HEK293 (cell line): ENCODE data around the gene CNTLN.

Experiments
- CTCF ChIA-PET: fragments of 350-600 bp; formaldehyde crosslinking; extraction: SDS; loops from one replicate; lab custom pipeline; 2021; ENCODE audit warnings: antibody characterized with exemption; lab: Yijun Ruan, JAX
- POLR2A ChIA-PET: fragments of 300-600 bp; formaldehyde crosslinking; extraction: SDS; loops from one replicate; lab custom pipeline; 2020; ENCODE audit warnings: antibody characterized with exemption, inconsistent platforms; lab: Yijun Ruan, JAX
- H3K27ac ChIP-seq: fragments of 200-500 bp; sonication (Bioruptor generic); 2 replicates; pipeline ENCODE4 v1.5.1; 2014; ENCODE audit warnings: low read depth, low read length, control low read depth, inconsistent platforms; ENCODE audit errors: extremely low read depth
- H3K36me3 ChIP-seq, 2 experiments: fragments of 200-500 bp in 1 of 2; sonication (Bioruptor generic) in 1 of 2; 1 replicate in 1 of 2; 2 replicates in 1 of 2; pipeline ENCODE4 v1.5.1; 2014 to 2017; ENCODE audit warnings: inconsistent platforms in 2 of 2, low read length in 2 of 2; ENCODE audit not compliant: control insufficient read depth in 2 of 2, insufficient read depth in 1 of 2
- H3K4me1 ChIP-seq: fragments of 200-500 bp; sonication (Bioruptor generic); 2 replicates; pipeline ENCODE4 v1.5.1; 2014; ENCODE audit warnings: mild to moderate bottlenecking, low read length, inconsistent platforms; ENCODE audit not compliant: control insufficient read depth, insufficient read depth
- H3K4me3 ChIP-seq: 2 replicates; pipeline ENCODE4 v1.5.1; 2011; ENCODE audit warnings: low read depth, mild to moderate bottlenecking, control low read depth, low read length, moderate library complexity
- H3K9me3 ChIP-seq: fragments of 200-500 bp; sonication (Bioruptor generic); 2 replicates; pipeline ENCODE4 v1.5.1; 2014; ENCODE audit warnings: low read depth, low read length, inconsistent platforms; ENCODE audit not compliant: control insufficient read depth, insufficient read depth
- GLIS2 ChIP-seq: fragments of 450-650 bp; formaldehyde crosslinking; IDR thresholded peaks from 2 replicates; pipeline ENCODE4 v1.5.1; 2016; ENCODE audit warnings: missing biosample characterization, missing genetic modification characterization
- PRDM10 ChIP-seq: fragments of 450-650 bp; formaldehyde crosslinking; IDR thresholded peaks from 2 replicates; pipeline ENCODE4 v1.5.1; 2016; ENCODE audit warnings: missing biosample characterization, missing genetic modification characterization
- REST ChIP-seq: fragments of 450-650 bp; formaldehyde crosslinking; IDR thresholded peaks from 2 replicates; pipeline ENCODE4 v1.5.1; 2016; ENCODE audit warnings: missing biosample characterization, missing genetic modification characterization
- TCF7L2 ChIP-seq: IDR thresholded peaks from 2 replicates; pipeline ENCODE4 v1.6.1; 2011; ENCODE audit warnings: low read depth, mild to moderate bottlenecking, inconsistent platforms, low read length, moderate library complexity, borderline replicate concordance
- YY1 ChIP-seq: fragments of 450-650 bp; formaldehyde crosslinking; IDR thresholded peaks from 2 replicates; pipeline ENCODE4 v1.5.1; 2018; ENCODE audit warnings: missing biosample characterization, missing genetic modification characterization
- ZBTB49 ChIP-seq: fragments of 450-650 bp; formaldehyde crosslinking; IDR thresholded peaks from 2 replicates; pipeline ENCODE4 v1.5.1; 2016; ENCODE audit warnings: missing biosample characterization, missing genetic modification characterization, low read depth
- ZNF248 ChIP-seq: fragments of 450-650 bp; formaldehyde crosslinking; IDR thresholded peaks from 2 replicates; pipeline ENCODE4 v1.5.1; 2017; ENCODE audit warnings: missing biosample characterization, missing genetic modification characterization
- ZNF274 ChIP-seq, 2 experiments: fragments of 200-500 bp in 1 of 2; fragments of 450-650 bp in 1 of 2; sonication (Bioruptor generic) in 1 of 2; formaldehyde crosslinking in 1 of 2; IDR thresholded peaks; 2 replicates each; pipeline versions ENCODE4 v1.5.1 to v1.6.1; 2014 to 2016; ENCODE audit warnings: borderline replicate concordance in 1 of 2, inconsistent platforms in 1 of 2, low read length in 1 of 2, missing biosample characterization in 1 of 2, missing genetic modification characterization in 1 of 2
- ZNF391 ChIP-seq: fragments of 450-650 bp; formaldehyde crosslinking; IDR thresholded peaks from 2 replicates; pipeline ENCODE4 v1.5.1; 2016; ENCODE audit warnings: low read depth, missing biosample characterization, missing genetic modification characterization, borderline replicate concordance
- ZNF394 ChIP-seq: fragments of 450-650 bp; formaldehyde crosslinking; IDR thresholded peaks from 2 replicates; pipeline ENCODE4 v1.5.1; 2016; ENCODE audit warnings: missing biosample characterization, missing genetic modification characterization, mild to moderate bottlenecking, moderate library complexity, borderline replicate concordance
- ZNF558 ChIP-seq: fragments of 450-650 bp; formaldehyde crosslinking; IDR thresholded peaks from 2 replicates; pipeline ENCODE4 v1.5.1; 2016; ENCODE audit warnings: missing biosample characterization, missing genetic modification characterization
- ZNF585B ChIP-seq: fragments of 450-650 bp; formaldehyde crosslinking; IDR thresholded peaks from 2 replicates; pipeline ENCODE4 v1.5.1; 2016; ENCODE audit warnings: missing biosample characterization, missing genetic modification characterization
- ZNF626 ChIP-seq: fragments of 450-650 bp; sonication (Bioruptor Pico); formaldehyde crosslinking; IDR thresholded peaks from 2 replicates; pipeline ENCODE4 v1.5.1; 2018; ENCODE audit warnings: missing biosample characterization, missing genetic modification characterization, inconsistent platforms
- ZNF677 ChIP-seq: fragments of 450-650 bp; IDR thresholded peaks from 2 replicates; pipeline ENCODE4 v1.5.0; 2018; ENCODE audit warnings: missing biosample characterization, mild to moderate bottlenecking, missing genetic modification characterization, moderate library complexity

The CNTLN gene

GRCh38 chr9:17519761-17520160 lies 384.9 kb downstream of the CNTLN start:
- ChIA-PET CTCF (interaction anchor here (0.6 to 2.7 kb wide), 5 partner anchors 8 to 283 kb away, joined by 3 to 10 read pairs (median 7); no protein-coding TSS in a partner anchor), POLR2A (no interaction called here)
- H3K9me3 ChIP-seq = no peaks in the 10 kb centered on the region
- no peaks in the 10 kb centered on the region for H3K4me1 ChIP-seq
- H3K36me3 ChIP-seq = no peaks in the 10 kb centered on the region
- TF ChIP-seq ZNF626 (tag by site-specific recombination) = no peak
- TF ChIP-seq REST (tag by site-specific recombination) = no peak
- TF ChIP-seq YY1 (tag by site-specific recombination) = no peak
- TF ChIP-seq TCF7L2 = no peak
- TF ChIP-seq ZNF558 (tag by site-specific recombination) = no peak
- no peak for TF ChIP-seq ZNF394
- no peak for TF ChIP-seq ZBTB49 (tag by site-specific recombination)
- TF ChIP-seq ZNF248 (tag by site-specific recombination) = no peak
- no peak for TF ChIP-seq PRDM10 (tag by site-specific recombination)
- no peak for TF ChIP-seq GLIS2 (tag by site-specific recombination)
- no peak for TF ChIP-seq ZNF585B (tag by site-specific recombination)
- TF ChIP-seq ZNF391 (tag by site-specific recombination) = no peak
- TF ChIP-seq ZNF677 (tag by site-specific recombination) = no peak
- no peak for TF ChIP-seq ZNF274 (IDR thresholded peaks at IDR 0.05; ENCODE audit: low read length)
- no peak for TF ChIP-seq ZNF274 (tag by site-specific recombination; IDR thresholded peaks at IDR 0.05; ENCODE audit: borderline replicate concordance)
- TF ChIP-seq, all 188 proteins: peak for 0
- no peak overlapping the region for H3K4me3 ChIP-seq
- H3K27ac ChIP-seq = no peak overlapping the region
